Mesodermal cell (in vitro differentiated cells): ENCODE measurements around the gene HBG1.

Source experiments
- H3K27ac ChIP-seq: 2 replicates; pipeline ENCODE4 v1.7.0; 2013; ENCODE audit warnings: mild to moderate bottlenecking, low read depth, low read length, moderate library complexity; ENCODE audit not compliant: severe bottlenecking
- H3K36me3 ChIP-seq: 2 replicates; pipeline ENCODE4 v1.7.1; 2013; ENCODE audit warnings: mild to moderate bottlenecking, low read length, moderate library complexity; ENCODE audit not compliant: control insufficient read depth, insufficient read depth
- H3K4me1 ChIP-seq: one replicate; pipeline ENCODE4 v1.7.1; 2013; ENCODE audit warnings: mild to moderate bottlenecking, low read length; ENCODE audit not compliant: insufficient read depth, control insufficient read depth, poor library complexity, severe bottlenecking
- H3K4me3 ChIP-seq: 2 replicates; pipeline ENCODE4 v1.7.0; 2013; ENCODE audit warnings: low read length, control low read depth, mild to moderate bottlenecking; ENCODE audit not compliant: insufficient read depth, poor library complexity, severe bottlenecking; ENCODE audit errors: extremely low read depth
- H3K9me3 ChIP-seq: 2 replicates; pipeline ENCODE4 v1.7.1; 2013; ENCODE audit warnings: mild to moderate bottlenecking, low read length, moderate library complexity; ENCODE audit not compliant: control insufficient read depth
- WGBS, 2 experiments: methylation state at CpG; one replicate each; pipeline ENCODE4 v1.1.5; 2013; ENCODE audit warnings: missing lambda C conversion rate in 2 of 2; ENCODE audit not compliant: insufficient coverage in 2 of 2; 5-methylcytosine and 5-hydroxymethylcytosine counted together

Gene HBG1

GRCh38 chr11:5234381-5234834, 15.2 kb downstream of the HBG1 start, which contains the start of gene HBD:
TSS of gene HBD (minus strand) at chr11:5234483. CDS start at chr11:5234433, 50 bp downstream.
- H3K9me3 ChIP-seq: no peaks in the 10 kb centered on the region
- no peaks in the 10 kb centered on the region for H3K4me1 ChIP-seq
- WGBS, 2 experiments: 60% methylated on average over 1 of the region's 2 CpGs; no CpG with 5 or more reads in 1 of the 2 experiments
- no peak within 1 kb of the TSS for H3K27ac ChIP-seq
- no peak within 1 kb of the TSS for H3K4me3 ChIP-seq
- H3K36me3 ChIP-seq: no peaks in the 10 kb centered on the region

- H3K36me3 ChIP-seq: no peaks in the 10 kb centered on the region
- WGBS, 2 experiments: no CpG with 5 or more reads among the region's 1 CpG
These were observed 16.4 kb downstream of the HBG1 start for GRCh38 chr11:5233307-5233706.

GRCh38 chr11:5232821-5233220, 16.8 kb downstream of the HBG1 start:
- Histone ChIP-seq H3K9me3 (no peaks in the 10 kb centered on the region), H3K4me3 (no peak overlapping the region), H3K4me1 (no peaks in the 10 kb centered on the region), H3K36me3 (no peaks in the 10 kb centered on the region), H3K27ac (no peak overlapping the region)
- WGBS, 2 experiments: 100% methylated on average over 1 of the region's 2 CpGs; no CpG with 5 or more reads in 1 of the 2 experiments

More at GRCh38 chr11:5233307-5233706, 16.4 kb downstream of the HBG1 start:
- Histone ChIP-seq H3K27ac (no peak overlapping the region), H3K9me3 (no peaks in the 10 kb centered on the region), H3K4me1 (no peaks in the 10 kb centered on the region), H3K4me3 (no peak overlapping the region)

GRCh38 chr11:5232176-5232575, 17.5 kb downstream of the HBG1 start:
- Histone ChIP-seq H3K4me3 (no peak overlapping the region), H3K36me3 (no peaks in the 10 kb centered on the region), H3K4me1 (no peaks in the 10 kb centered on the region), H3K27ac (no peak overlapping the region), H3K9me3 (no peaks in the 10 kb centered on the region)
- 84 to 86% methylated on average over 1 to 2 of the region's 3 CpGs for WGBS, 2 experiments

GRCh38 chr11:5231111-5231510, 18.5 kb downstream of the HBG1 start:
- Histone ChIP-seq H3K27ac (no peak overlapping the region), H3K4me3 (no peak overlapping the region), H3K9me3 (no peaks in the 10 kb centered on the region), H3K36me3 (no peaks in the 10 kb centered on the region), H3K4me1 (no peaks in the 10 kb centered on the region)
- WGBS, 2 experiments: no CpG with 5 or more reads among the region's 2 CpGs

GRCh38 chr11:5230266-5230665, 19.4 kb downstream of the HBG1 start:
- Histone ChIP-seq H3K4me1 (no peaks in the 10 kb centered on the region), H3K27ac (no peak overlapping the region), H3K36me3 (no peaks in the 10 kb centered on the region), H3K9me3 (no peaks in the 10 kb centered on the region), H3K4me3 (no peak overlapping the region)
- WGBS, 2 experiments: 89% methylated on average over 1 of the region's 1 CpG; no CpG with 5 or more reads in 1 of the 2 experiments

GRCh38 chr11:5229796-5230195, 19.9 kb downstream of the HBG1 start:
- Histone ChIP-seq H3K4me3 (no peak overlapping the region), H3K4me1 (no peaks in the 10 kb centered on the region), H3K27ac (no peak overlapping the region), H3K36me3 (no peaks in the 10 kb centered on the region), H3K9me3 (no peaks in the 10 kb centered on the region)
- no CpG with 5 or more reads among the region's 2 CpGs for whole genome bisulfite sequencing, 2 experiments

GRCh38 chr11:5229356-5229755, 20.3 kb downstream of the HBG1 start:
- H3K9me3 ChIP-seq: no peaks in the 10 kb centered on the region
- no peaks in the 10 kb centered on the region for H3K4me1 ChIP-seq
- no peak overlapping the region for H3K27ac ChIP-seq
- no peak overlapping the region for H3K4me3 ChIP-seq
- no peaks in the 10 kb centered on the region for H3K36me3 ChIP-seq
- no CpG with 5 or more reads among the region's 1 CpG for WGBS, 2 experiments

GRCh38 chr11:5228124-5228523, 21.5 kb downstream of the HBG1 start:
- WGBS, 2 experiments: 86% methylated on average over 1 of the region's 5 CpGs; no CpG with 5 or more reads in 1 of the 2 experiments
- Histone ChIP-seq H3K27ac (no peak overlapping the region), H3K4me1 (no peaks in the 10 kb centered on the region), H3K9me3 (no peaks in the 10 kb centered on the region), H3K36me3 (no peaks in the 10 kb centered on the region), H3K4me3 (no peak overlapping the region)

- Histone ChIP-seq H3K9me3 (no peaks in the 10 kb centered on the region), H3K27ac (no peak overlapping the region), H3K36me3 (no peaks in the 10 kb centered on the region), H3K4me1 (no peaks in the 10 kb centered on the region), H3K4me3 (no peak overlapping the region)
- 83% methylated on average over 1 of the region's 1 CpG; no CpG with 5 or more reads in 1 of the 2 experiments for WGBS, 2 experiments
These were observed 22.0 kb downstream of the HBG1 start for GRCh38 chr11:5227681-5228080.

GRCh38 chr11:5226732-5227310, 22.8 kb downstream of the HBG1 start, which contains the start of gene HBB:
TSS of gene HBB (minus strand) at chr11:5227071. CDS start at chr11:5227021, 50 bp downstream.
- 96% methylated on average over 3 of the region's 3 CpGs; no CpG with 5 or more reads in 1 of the 2 experiments for WGBS, 2 experiments
- Histone ChIP-seq H3K27ac (no peak within 1 kb of the TSS), H3K4me3 (no peak within 1 kb of the TSS), H3K9me3 (no peaks in the 10 kb centered on the region), H3K36me3 (no peaks in the 10 kb centered on the region), H3K4me1 (no peaks in the 10 kb centered on the region)
